ENCODE data around the gene TUBA3E.
"Not testable (repeated sequence)": the region's sequence is repeated elsewhere in the genome, so short reads cannot be mapped to it uniquely, and the experiment has no call there.

DNA sequence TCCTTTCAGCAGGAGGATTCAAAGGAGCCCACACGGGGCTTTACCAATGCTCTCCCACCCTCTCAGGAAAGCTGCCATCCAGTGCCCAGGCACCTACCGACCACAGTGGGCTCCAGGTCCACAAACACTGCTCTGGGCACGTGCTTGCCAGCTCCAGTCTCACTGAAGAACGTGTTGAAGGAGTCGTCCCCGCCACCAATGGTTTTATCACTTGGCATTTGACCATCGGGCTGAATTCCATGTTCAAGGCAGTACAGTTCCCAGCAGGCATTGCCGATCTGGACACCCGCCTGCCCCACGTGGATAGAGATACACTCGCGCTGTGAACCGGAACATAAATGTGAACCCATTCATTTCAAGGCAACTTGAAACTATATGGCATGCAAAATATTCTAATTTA, 2.2 kb downstream of the TUBA3E start:
- TF ChIP-seq CTCF, POLR2A (IDR thresholded peaks at IDR 0.05): not testable (repeated sequence)

All from lower leg skin (tissue), 3 donors.